ACHN (cell line): ENCODE results near the gene CERS6.
"Not testable (repeated sequence)": the region's sequence is repeated elsewhere in the genome, so short reads cannot be mapped to it uniquely, and the experiment has no call there.

Experiments
- DNase-seq: peaks from one replicate; pipeline ENCODE4 v3.0.0-alpha.2; 2015
- in situ Hi-C: cut with HindIII; loops from 2 replicates; pipeline ENCODE4 v1.10.0; 2017; ENCODE audit warnings: low sequenced_read_pairs, low pct_ligation_motif_present, low pct_unique_long_range_greater_than_20kb

Gene CERS6

GRCh38 chr2:168663993-168664392 lies 207.9 kb downstream of the CERS6 start:
- DNase-seq: no peak
- in situ Hi-C loops: no loop called here

- in situ Hi-C loops: not testable (repeated sequence)
Observed at GRCh38 chr2:168664715-168665114, 208.6 kb downstream of the CERS6 start.

GRCh38 chr2:168666339-168666738 lies 210.3 kb downstream of the CERS6 start:
- no peak for DNase-seq

More at GRCh38 chr2:168664715-168665114, 208.6 kb downstream of the CERS6 start:
- DNase-seq: not testable (repeated sequence)

GRCh38 chr2:168667156-168667555 lies 211.1 kb downstream of the CERS6 start:
- in situ Hi-C loops: no loop called here

More at GRCh38 chr2:168666339-168666738, 210.3 kb downstream of the CERS6 start:
- in situ Hi-C loops: no loop called here

GRCh38 chr2:168669151-168669550 lies 213.1 kb downstream of the CERS6 start:
- DNase-seq: no peak
- in situ Hi-C loops: no loop called here

More at GRCh38 chr2:168667156-168667555, 211.1 kb downstream of the CERS6 start:
- no peak for DNase-seq

- DNase-seq: no peak
- in situ Hi-C loops: no loop called here
Observed at GRCh38 chr2:168670478-168670877, 214.4 kb downstream of the CERS6 start.

GRCh38 chr2:168671932-168672331 lies 215.9 kb downstream of the CERS6 start:
- in situ Hi-C loops: no loop called here
- DNase-seq: no peak

- DNase-seq: no peak
Observed at GRCh38 chr2:168673265-168674189, 217.5 kb downstream of the CERS6 start.

GRCh38 chr2:168678153-168678853 lies 222.2 kb downstream of the CERS6 start:
- in situ Hi-C loops: no loop called here
- DNase-seq: no peak

More at GRCh38 chr2:168673265-168674189, 217.5 kb downstream of the CERS6 start:
- in situ Hi-C loops: no loop called here

GRCh38 chr2:168679081-168679480 lies 223.0 kb downstream of the CERS6 start:
- no peak for DNase-seq
- in situ Hi-C loops: no loop called here

GRCh38 chr2:168679741-168680310 lies 223.8 kb downstream of the CERS6 start:
- no peak for DNase-seq
- in situ Hi-C loops: no loop called here

- in situ Hi-C loops: no loop called here
- DNase-seq: no peak
Observed at GRCh38 chr2:168683996-168684395, 227.9 kb downstream of the CERS6 start.

- in situ Hi-C loops: no loop called here
- no peak for DNase-seq
Observed at GRCh38 chr2:168684921-168685599, 229.0 kb downstream of the CERS6 start.

GRCh38 chr2:168685600-168686451 lies 229.8 kb downstream of the CERS6 start:
- in situ Hi-C loops: no loop called here
- no peak for DNase-seq

GRCh38 chr2:168686452-168687191 lies 230.6 kb downstream of the CERS6 start:
- in situ Hi-C loops: no loop called here
- no peak for DNase-seq

GRCh38 chr2:168687314-168687713 lies 231.2 kb downstream of the CERS6 start:
- in situ Hi-C loops: no loop called here
- peak; percentile 52 for DNase-seq

GRCh38 chr2:168690381-168690885 lies 234.4 kb downstream of the CERS6 start:
- DNase-seq: no peak
- in situ Hi-C loops: no loop called here
